Measurements from ENCODE around the gene ZMIZ1. TPM values are rescaled to one million over a fixed set of nuclear protein-coding genes. Genes with fewer than 3 reads are reported as not detected.

Gene ZMIZ1
- total RNA-seq, 1 experiment from 2014 or later = 7.8 TPM

- in situ Hi-C loops (cut with HindIII; ENCODE audit: low pct_unique_long_range_greater_than_20kb, low sequenced_read_pairs) = loop anchor here (25.0 kb wide), 1 partner anchor 127 kb away; no protein-coding TSS in a partner anchor
- no peak for DNase-seq (ENCODE audit: low read depth, low spot score)
Observed at GRCh38 chr10:79360499-79361342, 292.0 kb downstream of the ZMIZ1 start.

- in situ Hi-C loops (cut with HindIII; ENCODE audit: low pct_unique_long_range_greater_than_20kb, low sequenced_read_pairs) = loop anchor here (25.0 kb wide), 1 partner anchor 125 kb away; no protein-coding TSS in a partner anchor
- DNase-seq (ENCODE audit: low read depth, low spot score) = no peak
Observed at GRCh38 chr10:79361726-79362397, 293.1 kb downstream of the ZMIZ1 start.
